Transverse colon (tissue), 3 donors: ENCODE results near the gene SLC39A9.

ENCODE experiments used
- CTCF ChIP-seq, 5 experiments: fragments of 200-600 bp in 3 of 5; fragments of 450-650 bp in 2 of 5; sonication (generic) in 3 of 5; IDR thresholded peaks; 1 replicate in 2 of 5; 2 replicates in 3 of 5; pipeline ENCODE4 v1.5.1; 2016 to 2017; ENCODE audit warnings: antibody characterized with exemption in 5 of 5, inconsistent platforms in 3 of 5, mild to moderate bottlenecking in 2 of 5, moderate library complexity in 1 of 5
- POLR2A ChIP-seq: fragments of 450-650 bp; IDR thresholded peaks from one replicate; pipeline ENCODE4 v1.6.1; 2016; ENCODE audit warnings: antibody characterized with exemption, mild to moderate bottlenecking, moderate library complexity

- TF ChIP-seq POLR2A = no peak
- no peak for TF ChIP-seq CTCF (IDR thresholded peaks at IDR 0.05)
These were observed 11.2 kb upstream of the SLC39A9 start for GRCh38 chr14:69387311-69387710.
